GM18508 (cell line): ENCODE results near the gene TUBB4B.

Experiments
- ATAC-seq: cut with Tn5 transposase; IDR thresholded peaks from one replicate; pipeline ENCODE4 v1.9.1; 2021; ENCODE audit warnings: moderate number of reproducible peaks; ENCODE audit not compliant: insufficient read depth, unreplicated experiment

The TUBB4B gene

GRCh38 chr9:137211532-137211931 is 29.6 kb upstream of the TUBB4B start:
- ATAC-seq: no peak

GRCh38 chr9:137212520-137212919 is 28.6 kb upstream of the TUBB4B start:
- ATAC-seq: no peak

- ATAC-seq: no peak
Observed at GRCh38 chr9:137213160-137214060, 27.7 kb upstream of the TUBB4B start.

- ATAC-seq: no peak
Observed at GRCh38 chr9:137214620-137215019, 26.5 kb upstream of the TUBB4B start.

GRCh38 chr9:137215196-137215986 is 25.7 kb upstream of the TUBB4B start:
- ATAC-seq: no peak

- ATAC-seq: no peak
Observed at GRCh38 chr9:137216188-137216965, 24.7 kb upstream of the TUBB4B start.

GRCh38 chr9:137217276-137218211 is 23.5 kb upstream of the TUBB4B start:
- no peak for ATAC-seq

GRCh38 chr9:137218212-137218753 is 22.8 kb upstream of the TUBB4B start:
- ATAC-seq: no peak

GRCh38 chr9:137218754-137219271 is 22.3 kb upstream of the TUBB4B start:
- no peak for ATAC-seq

- no peak for ATAC-seq
Observed at GRCh38 chr9:137219757-137220316, 21.2 kb upstream of the TUBB4B start.

GRCh38 chr9:137220317-137221094 is 20.6 kb upstream of the TUBB4B start:
- no peak for ATAC-seq

GRCh38 chr9:137221095-137221505 is 20.0 kb upstream of the TUBB4B start:
- no peak for ATAC-seq

GRCh38 chr9:137221506-137222111 is 19.5 kb upstream of the TUBB4B start:
- no peak for ATAC-seq

GRCh38 chr9:137222190-137223077 is 18.7 kb upstream of the TUBB4B start, which contains the start of gene RNF208:
Gene RNF208, minus strand, starts transcription at chr9:137222240. Its CDS starts 1,028 bp downstream, at chr9:137221212.
- ATAC-seq: no peak

- peak; percentile 42 for ATAC-seq
Observed at GRCh38 chr9:137223078-137223970, 17.8 kb upstream of the TUBB4B start.
